Mucosa of stomach (tissue), 1 donor: Measurements from ENCODE around the gene PLA2G7.

Source experiments
- H3K27me3 ChIP-seq: one replicate; pipeline ENCODE4 v1.7.0; 2013; ENCODE audit warnings: mild to moderate bottlenecking, low read length; ENCODE audit not compliant: control insufficient read depth, insufficient read depth
- H3K36me3 ChIP-seq: one replicate; pipeline ENCODE4 v1.7.0; 2013; ENCODE audit warnings: low read length; ENCODE audit not compliant: control insufficient read depth, insufficient read depth
- H3K4me1 ChIP-seq: one replicate; pipeline ENCODE4 v1.7.0; 2013; ENCODE audit warnings: mild to moderate bottlenecking, low read length; ENCODE audit not compliant: control insufficient read depth, insufficient read depth
- H3K4me3 ChIP-seq: one replicate; pipeline ENCODE4 v1.7.0; 2013; ENCODE audit warnings: low read length
- H3K9ac ChIP-seq: one replicate; pipeline ENCODE4 v1.7.0; 2013; ENCODE audit warnings: mild to moderate bottlenecking, low read length, moderate library complexity
- H3K9me3 ChIP-seq: one replicate; pipeline ENCODE4 v1.7.0; 2013; ENCODE audit warnings: mild to moderate bottlenecking, low read length, moderate library complexity; ENCODE audit not compliant: control insufficient read depth
- donor health status: Pancreatic carcinoma.

The PLA2G7 gene

DNA sequence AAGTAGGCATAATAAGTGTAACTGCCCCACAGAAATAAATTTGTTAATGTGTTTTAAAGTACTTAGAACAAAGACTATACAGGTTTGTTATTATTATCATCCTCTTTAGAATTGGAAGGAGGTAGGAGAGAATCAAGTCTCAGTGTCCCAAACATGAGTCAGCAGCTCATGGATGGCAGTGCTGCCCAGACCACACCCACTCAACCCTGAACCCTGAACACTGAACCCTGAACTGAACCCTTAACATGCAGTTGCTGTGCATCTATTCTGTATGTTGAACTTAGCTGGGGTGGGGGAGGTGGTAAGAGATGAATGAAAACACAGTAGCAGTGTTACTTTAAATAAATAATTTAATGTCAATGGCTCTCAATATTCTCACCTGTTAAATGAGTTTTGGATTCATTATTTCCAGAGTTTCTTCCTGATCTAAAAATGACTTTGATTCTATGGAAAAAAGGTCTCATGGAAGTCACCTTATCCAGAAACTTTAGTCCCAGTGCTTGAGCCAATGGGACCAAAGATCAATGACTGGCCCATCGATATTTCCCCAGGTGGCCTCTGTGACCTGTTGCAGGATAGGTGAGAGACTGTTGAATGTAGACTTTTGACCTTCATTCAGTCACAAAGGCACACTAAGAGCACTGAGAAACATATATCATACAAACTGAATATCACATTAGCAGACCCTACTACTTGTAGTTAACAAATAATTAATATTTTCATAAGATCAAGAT, 8.4 kb upstream of the PLA2G7 start:
- H3K9me3 ChIP-seq, result no peaks in the 10 kb centered on the region
- no peak overlapping the region for H3K9ac ChIP-seq
- H3K27me3 ChIP-seq, result peaks cover 2% of the 10 kb centered on the region
- no peaks in the 10 kb centered on the region for H3K36me3 ChIP-seq
- H3K4me1 ChIP-seq, result no peaks in the 10 kb centered on the region
- H3K4me3 ChIP-seq, result no peak overlapping the region

DNA sequence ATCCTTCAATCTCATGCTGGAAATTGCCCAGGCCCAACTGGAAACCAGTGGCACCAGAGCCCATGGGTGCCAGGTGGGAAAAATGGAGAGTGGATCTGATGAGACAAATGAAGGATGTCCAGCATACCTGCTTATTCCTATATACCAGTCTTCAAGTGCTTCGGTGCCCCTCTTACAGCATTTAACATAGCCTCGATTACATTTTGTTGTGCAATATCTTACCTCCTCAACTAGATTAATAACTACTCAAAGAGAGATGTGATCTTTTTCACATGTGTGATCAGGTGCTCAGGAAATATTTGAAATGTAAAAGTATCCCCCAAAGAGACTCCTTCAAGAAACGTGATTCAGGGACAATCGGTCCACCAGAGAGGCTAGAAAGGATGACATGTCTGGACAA, 6.7 kb upstream of the PLA2G7 start:
- Histone ChIP-seq H3K36me3 (no peaks in the 10 kb centered on the region), H3K9ac (no peak overlapping the region), H3K27me3 (no peaks in the 10 kb centered on the region), H3K9me3 (no peaks in the 10 kb centered on the region), H3K4me3 (no peak overlapping the region), H3K4me1 (no peaks in the 10 kb centered on the region)

GRCh38 chr6:46741482-46741881, 6.3 kb upstream of the PLA2G7 start:
- H3K4me1 ChIP-seq, result peaks cover 3% of the 10 kb centered on the region
- H3K9ac ChIP-seq, result no peak overlapping the region
- no peaks in the 10 kb centered on the region for H3K27me3 ChIP-seq

DNA sequence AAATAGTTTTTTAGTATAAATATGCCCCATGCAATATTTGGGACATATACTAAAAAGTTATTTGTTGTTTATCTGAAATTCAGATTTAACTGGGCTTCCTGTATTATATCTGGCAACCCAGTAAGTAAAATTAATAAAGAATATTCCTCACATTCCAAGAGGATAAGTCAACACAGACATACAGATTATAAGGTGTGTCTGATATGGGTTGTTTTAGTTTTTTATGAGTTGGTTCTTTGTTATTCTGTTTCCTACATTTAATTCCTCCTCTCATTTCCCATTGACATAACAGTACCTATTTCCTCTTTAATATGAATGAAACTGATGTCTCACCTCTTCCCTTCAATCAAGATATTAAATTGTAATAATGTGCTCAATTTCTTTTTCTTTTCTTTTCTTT, 1.7 kb upstream of the PLA2G7 start:
- Histone ChIP-seq H3K9me3 (no peaks in the 10 kb centered on the region), H3K9ac (no peak overlapping the region), H3K36me3 (no peaks in the 10 kb centered on the region), H3K4me3 (no peak overlapping the region), H3K27me3 (peaks cover 29% of the 10 kb centered on the region), H3K4me1 (peaks cover 24% of the 10 kb centered on the region)

More at GRCh38 chr6:46741482-46741881, 6.3 kb upstream of the PLA2G7 start:
- Histone ChIP-seq H3K4me3 (no peak overlapping the region), H3K36me3 (no peaks in the 10 kb centered on the region), H3K9me3 (no peaks in the 10 kb centered on the region)

DNA sequence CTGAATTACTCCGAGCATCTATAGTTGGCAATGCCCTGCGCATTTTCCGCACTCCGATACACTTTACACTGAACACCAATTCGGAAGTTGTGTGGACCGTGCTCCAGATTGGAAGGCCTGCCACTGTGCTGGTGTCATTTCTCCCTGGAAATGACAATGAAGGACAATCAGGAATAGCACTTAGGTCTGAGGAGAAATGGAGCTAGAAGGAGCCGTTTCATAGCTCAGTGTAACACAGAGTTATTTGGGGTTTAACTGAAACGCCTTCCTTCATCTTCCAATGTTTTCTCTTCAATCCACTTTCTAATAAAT, 501 bp upstream of the PLA2G7 start:
- no peaks in the 10 kb centered on the region for H3K9me3 ChIP-seq
- no peak overlapping the region for H3K9ac ChIP-seq
- H3K4me3 ChIP-seq, result peak overlapping the region; percentile 2
- H3K4me1 ChIP-seq, result peaks cover 24% of the 10 kb centered on the region
- peaks cover 29% of the 10 kb centered on the region for H3K27me3 ChIP-seq
- H3K36me3 ChIP-seq, result no peaks in the 10 kb centered on the region

GRCh38 chr6:46733341-46733801, 1.8 kb downstream of the PLA2G7 start:
- Histone ChIP-seq H3K9ac (no peak overlapping the region), H3K36me3 (no peaks in the 10 kb centered on the region), H3K27me3 (peaks cover 29% of the 10 kb centered on the region), H3K4me3 (no peak overlapping the region), H3K9me3 (no peaks in the 10 kb centered on the region), H3K4me1 (peaks cover 24% of the 10 kb centered on the region)

DNA sequence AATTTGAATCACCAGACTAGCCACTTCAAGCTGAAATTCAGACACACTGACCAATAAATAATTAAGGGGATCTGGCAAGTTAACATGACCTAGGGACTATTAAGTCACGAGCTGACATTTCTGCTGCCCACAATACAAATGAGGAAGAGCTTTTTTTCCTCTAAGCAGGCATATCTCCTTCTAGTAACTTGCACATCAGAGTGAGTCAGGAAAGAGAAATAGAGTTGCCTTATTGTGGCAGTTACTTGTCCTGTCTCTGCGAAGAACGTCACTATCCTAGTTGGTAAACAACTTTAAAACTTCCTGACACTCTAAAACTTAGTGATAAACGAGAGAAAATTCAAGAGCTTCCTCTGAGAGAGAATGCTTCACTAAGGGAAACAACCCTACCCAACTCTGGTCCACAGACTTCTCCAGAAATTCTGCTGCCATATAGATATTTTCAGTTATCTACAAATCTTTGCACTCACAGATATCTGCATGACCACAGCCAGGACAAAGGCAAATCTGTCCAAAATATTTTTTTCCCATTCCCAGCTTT, 4.2 kb downstream of the PLA2G7 start:
- Histone ChIP-seq H3K4me3 (no peak overlapping the region), H3K9me3 (no peaks in the 10 kb centered on the region), H3K36me3 (no peaks in the 10 kb centered on the region), H3K4me1 (peaks cover 16% of the 10 kb centered on the region), H3K9ac (no peak overlapping the region), H3K27me3 (peaks cover 32% of the 10 kb centered on the region)

DNA sequence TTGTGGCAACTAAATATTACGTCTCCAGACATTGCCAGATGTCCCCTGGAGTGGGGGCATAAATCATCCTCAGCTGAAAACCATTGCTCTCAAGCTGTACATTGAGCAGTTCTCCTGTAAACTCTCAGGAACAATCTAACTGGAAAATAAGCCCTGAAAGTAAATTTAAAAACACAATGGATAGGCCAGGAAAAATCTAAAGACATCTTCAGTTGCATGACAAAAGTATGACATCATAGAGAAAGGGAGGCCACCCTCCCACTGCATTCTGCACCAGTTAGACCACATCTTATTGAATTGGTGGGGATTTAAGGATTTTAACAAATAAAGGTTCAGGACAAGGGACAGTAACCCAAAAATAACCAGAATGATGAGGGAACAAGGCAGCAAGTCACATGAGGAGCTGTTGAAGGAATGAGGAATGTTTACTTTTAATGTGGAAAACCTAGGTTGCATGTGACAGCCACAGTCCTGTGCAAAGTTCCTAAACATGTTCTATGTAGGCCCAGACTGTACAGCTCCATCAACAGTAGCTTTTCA, 5.3 kb downstream of the PLA2G7 start:
- peaks cover 7% of the 10 kb centered on the region for H3K4me1 ChIP-seq
- peaks cover 23% of the 10 kb centered on the region for H3K27me3 ChIP-seq
- H3K9me3 ChIP-seq, result no peaks in the 10 kb centered on the region
- no peaks in the 10 kb centered on the region for H3K36me3 ChIP-seq
- no peak overlapping the region for H3K9ac ChIP-seq
- no peak overlapping the region for H3K4me3 ChIP-seq

DNA sequence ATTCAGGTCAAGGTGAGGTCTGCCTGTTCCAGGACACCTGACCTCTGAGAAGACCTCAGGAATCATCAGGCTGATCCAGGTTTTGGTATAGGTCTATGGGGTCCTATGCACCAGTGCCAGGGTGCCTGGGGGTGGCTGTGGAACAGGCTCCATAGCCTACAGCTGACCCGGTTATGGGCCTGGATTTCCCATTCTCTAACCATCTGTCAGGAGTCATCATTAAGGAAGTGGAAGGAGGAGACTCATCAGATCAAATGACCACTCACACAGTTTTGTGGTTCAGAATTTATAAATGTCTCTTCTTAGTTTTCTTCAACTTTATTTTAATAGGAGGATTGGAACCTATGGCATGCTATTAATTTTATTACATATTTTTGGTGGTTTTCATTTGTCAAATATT, 14.8 kb downstream of the PLA2G7 start:
- Histone ChIP-seq H3K4me1 (no peaks in the 10 kb centered on the region), H3K36me3 (no peaks in the 10 kb centered on the region), H3K4me3 (no peak overlapping the region), H3K9me3 (no peaks in the 10 kb centered on the region), H3K9ac (no peak overlapping the region), H3K27me3 (no peaks in the 10 kb centered on the region)

GRCh38 chr6:46719099-46719498, 16.1 kb downstream of the PLA2G7 start:
- H3K27me3 ChIP-seq, result no peaks in the 10 kb centered on the region
- no peak overlapping the region for H3K4me3 ChIP-seq
- H3K9me3 ChIP-seq, result no peaks in the 10 kb centered on the region
- no peaks in the 10 kb centered on the region for H3K4me1 ChIP-seq
- no peak overlapping the region for H3K9ac ChIP-seq
- H3K36me3 ChIP-seq, result no peaks in the 10 kb centered on the region

GRCh38 chr6:46715141-46715540, 20.0 kb downstream of the PLA2G7 start:
- H3K9ac ChIP-seq, result no peak overlapping the region
- H3K4me1 ChIP-seq, result no peaks in the 10 kb centered on the region
- no peak overlapping the region for H3K4me3 ChIP-seq
- H3K36me3 ChIP-seq, result no peaks in the 10 kb centered on the region
- H3K27me3 ChIP-seq, result no peaks in the 10 kb centered on the region
- H3K9me3 ChIP-seq, result no peaks in the 10 kb centered on the region

- H3K4me1 ChIP-seq, result no peaks in the 10 kb centered on the region
- H3K9ac ChIP-seq, result no peak overlapping the region
- H3K4me3 ChIP-seq, result no peak overlapping the region
- H3K36me3 ChIP-seq, result no peaks in the 10 kb centered on the region
- H3K27me3 ChIP-seq, result no peaks in the 10 kb centered on the region
- H3K9me3 ChIP-seq, result no peaks in the 10 kb centered on the region
Observed at GRCh38 chr6:46711491-46711890, 23.7 kb downstream of the PLA2G7 start.
